Ammon's horn (tissue), 1 donor: Measurements from ENCODE around the gene KASH5.
"Not testable (repeated sequence)": the region's sequence is repeated elsewhere in the genome, so short reads cannot be mapped to it uniquely, and the experiment has no call there.

Source experiments
- DNase-seq: peaks from one replicate; pipeline ENCODE4 v3.0.0-alpha.2; 2016; ENCODE audit warnings: low spot score

The KASH5 gene

DNA sequence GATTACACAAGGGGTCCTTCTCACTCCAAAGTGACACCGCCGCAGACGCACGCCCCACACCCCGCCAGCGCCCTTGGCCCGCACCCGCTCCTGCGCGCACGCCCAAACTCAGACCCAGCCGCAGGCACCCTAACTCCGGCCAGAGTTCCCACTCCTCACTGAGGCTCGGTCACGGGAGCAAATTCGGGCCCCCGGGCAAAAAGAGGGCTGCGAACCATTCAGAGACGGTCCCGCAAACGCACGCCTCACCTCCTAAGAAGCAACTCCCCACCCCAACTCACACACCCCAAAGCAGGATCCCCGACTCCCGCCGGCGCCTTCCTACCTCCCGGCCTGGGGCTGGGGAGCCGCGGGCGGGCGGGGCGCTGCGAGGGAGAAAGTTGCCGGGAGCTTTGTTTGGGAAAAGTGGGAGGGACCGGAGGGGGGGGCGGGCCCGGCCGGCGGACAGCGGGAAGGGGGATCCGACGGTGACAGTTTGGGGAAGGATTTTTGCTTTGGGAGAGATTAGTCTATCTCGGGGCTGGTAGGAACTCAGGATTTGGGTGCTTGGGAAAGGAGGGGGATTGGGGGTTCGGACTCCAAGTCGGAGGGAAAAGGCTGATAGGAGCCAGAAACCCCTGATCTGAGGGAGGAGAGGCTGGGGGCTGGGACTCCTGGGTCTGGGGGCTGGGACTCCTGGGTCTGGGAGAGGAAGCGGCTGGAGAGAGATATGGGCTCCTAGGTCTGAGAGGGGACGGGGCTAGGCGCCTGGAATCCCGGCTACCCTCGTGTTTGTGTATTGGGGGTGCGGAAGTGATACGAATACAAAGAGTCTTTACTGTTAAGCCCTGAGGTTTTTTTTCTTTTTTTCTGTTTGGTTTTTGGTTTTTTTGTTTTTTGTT lies 25.8 kb upstream of the KASH5 start, which contains the start of gene TEAD2:
TEAD2 (minus strand) TSS at position 369 of the 881 bp plus-strand sequence. CDS start 2,341 bp downstream, outside the sequence.
- no peak for DNase-seq

DNA sequence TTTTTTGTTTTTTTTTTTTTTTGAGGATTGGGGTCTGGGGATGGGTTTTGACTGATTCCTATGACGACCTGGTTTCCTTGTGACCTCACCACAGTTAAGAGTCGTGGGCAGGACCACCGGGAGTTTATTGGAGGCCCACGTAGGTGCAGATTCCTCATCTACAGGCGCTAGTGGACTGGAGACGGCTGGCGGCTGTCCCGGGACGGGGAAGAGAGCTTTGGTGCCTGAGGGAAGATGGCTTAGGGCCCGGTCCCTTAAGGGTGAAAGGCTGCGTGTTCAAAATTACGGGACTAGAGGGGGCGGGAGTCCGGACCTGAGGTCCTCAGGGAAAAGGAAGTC lies 25.2 kb upstream of the KASH5 start:
- DNase-seq = no peak

- DNase-seq = peak; percentile 47
Measured at GRCh38 chr19:49363268-49364082, 24.6 kb upstream of the KASH5 start, which contains the start of gene DKKL1. TSS of gene DKKL1 (plus strand) at chr19:49363877. CDS start at chr19:49363999, 122 bp downstream.

GRCh38 chr19:49364083-49364737 lies 23.8 kb upstream of the KASH5 start:
- no peak for DNase-seq

DNA sequence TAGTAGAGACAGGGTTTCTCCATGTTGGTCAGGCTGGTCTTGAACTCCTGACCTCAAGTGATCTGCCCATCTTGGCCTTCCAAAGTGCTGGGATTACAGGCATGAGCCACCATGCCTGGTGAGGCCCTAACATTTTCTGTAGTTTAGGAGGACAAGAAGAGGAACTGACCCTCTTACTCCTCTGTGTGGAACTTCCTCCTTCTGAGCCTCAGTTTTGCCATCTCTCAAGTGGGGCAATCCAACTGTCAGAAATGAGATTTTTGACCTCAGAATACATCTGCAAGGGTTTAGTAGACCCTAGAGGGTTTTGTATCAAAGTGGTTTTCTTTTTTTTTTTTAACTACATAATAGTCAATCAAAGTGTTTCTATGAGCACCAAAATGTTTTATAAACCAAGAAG lies 21.9 kb upstream of the KASH5 start:
- DNase-seq = no peak

GRCh38 chr19:49368711-49369358 lies 19.2 kb upstream of the KASH5 start:
- DNase-seq = no peak

DNA sequence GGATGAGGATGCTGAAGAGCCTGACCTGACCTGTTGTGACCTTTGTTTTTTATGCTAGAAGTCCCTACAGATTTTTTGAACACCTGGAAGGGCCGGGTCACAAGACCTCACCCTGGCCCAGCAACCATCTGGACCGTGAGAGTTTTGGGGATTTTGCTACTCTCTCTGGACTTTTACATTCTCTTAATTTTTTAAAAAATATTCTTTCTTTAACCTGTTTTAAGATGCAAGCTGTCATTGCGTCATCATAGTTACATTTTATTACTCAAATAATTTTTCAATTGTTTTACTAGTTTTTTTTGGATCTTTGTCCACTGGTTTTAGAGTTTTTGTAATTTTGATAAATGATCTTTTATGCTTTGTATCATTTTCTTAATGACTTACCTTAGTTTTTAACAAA lies 16.9 kb upstream of the KASH5 start:
- DNase-seq = no peak

DNA sequence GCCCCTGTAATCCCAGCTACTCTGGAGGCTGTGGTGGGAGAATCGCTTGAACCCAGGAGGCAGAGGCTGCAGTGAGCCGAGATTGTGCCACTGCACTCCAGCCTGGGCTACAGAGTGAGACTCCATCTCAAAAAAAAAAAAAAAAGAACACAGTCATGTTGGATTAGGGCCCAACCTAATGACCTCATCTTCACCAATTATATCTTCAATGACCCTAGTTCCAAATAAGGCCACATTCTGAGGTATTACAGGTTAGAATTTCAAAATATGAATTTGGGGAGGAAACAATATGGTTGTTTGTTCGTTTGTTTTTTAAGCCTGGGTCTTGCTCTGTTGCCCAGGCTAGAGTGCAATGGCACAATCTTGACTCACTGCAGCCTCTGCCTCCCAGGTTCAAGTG lies 14.9 kb upstream of the KASH5 start:
- DNase-seq = not testable (repeated sequence)

- no peak for DNase-seq
Measured at GRCh38 chr19:49374665-49375434, 13.2 kb upstream of the KASH5 start.

DNA sequence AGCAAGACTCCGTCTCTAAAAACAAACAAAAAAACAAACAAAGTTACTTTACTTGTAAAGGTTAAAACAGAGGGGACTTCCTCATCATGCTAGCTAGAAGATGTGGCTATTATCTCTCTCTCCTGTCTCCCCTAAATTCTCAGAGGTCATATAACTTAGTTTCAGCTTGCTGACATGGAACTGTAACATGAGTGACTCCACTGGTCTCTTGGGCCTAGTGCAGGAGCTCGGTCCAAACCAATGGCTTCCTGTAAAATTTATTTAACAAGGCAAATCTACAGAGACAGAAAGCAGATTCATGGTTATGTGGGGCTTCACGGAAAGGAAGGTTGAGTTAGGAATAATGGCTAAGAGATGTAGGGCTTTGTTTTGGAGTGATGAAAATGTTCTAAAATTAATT lies 9.5 kb upstream of the KASH5 start:
- DNase-seq = no peak

DNA sequence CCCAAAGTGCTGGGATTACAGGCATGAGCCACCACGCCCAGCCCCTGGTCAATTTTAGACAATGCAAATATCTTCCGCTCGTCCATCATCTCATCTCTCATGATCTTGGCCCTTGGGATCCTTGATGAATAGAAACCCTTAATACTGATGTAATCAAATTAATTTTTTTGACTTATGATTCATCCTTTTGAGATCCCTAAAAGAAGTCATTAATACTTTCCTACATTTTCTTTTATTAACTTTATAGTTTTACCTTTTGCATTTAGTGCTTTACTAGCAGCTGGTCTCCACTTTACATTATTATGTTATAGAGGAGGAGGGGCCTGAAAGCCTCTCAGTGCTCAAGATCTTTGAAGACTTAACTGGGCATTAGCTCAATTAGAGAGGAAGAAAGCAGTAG lies 7.7 kb upstream of the KASH5 start:
- no peak for DNase-seq

DNA sequence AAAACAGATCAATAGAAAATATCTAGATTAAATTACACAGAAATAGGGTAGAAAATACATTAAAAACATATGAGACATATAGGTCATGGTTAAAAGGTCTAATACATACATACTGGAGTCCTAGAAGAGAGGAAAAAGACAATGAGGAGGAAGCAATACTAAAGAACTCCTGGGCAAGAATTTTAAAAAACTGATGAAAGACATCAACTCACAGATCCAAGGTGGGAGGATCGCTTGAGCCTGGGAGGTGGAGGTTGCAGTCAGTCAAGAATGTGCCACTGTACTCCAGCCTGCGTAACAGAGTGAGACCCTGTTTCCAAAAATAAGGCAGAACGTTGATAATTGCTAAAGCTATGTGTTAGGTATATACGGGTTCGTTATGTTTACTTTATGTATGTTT lies 5.4 kb upstream of the KASH5 start:
- no peak for DNase-seq

GRCh38 chr19:49383599-49383998 lies 4.5 kb upstream of the KASH5 start:
- no peak for DNase-seq

DNA sequence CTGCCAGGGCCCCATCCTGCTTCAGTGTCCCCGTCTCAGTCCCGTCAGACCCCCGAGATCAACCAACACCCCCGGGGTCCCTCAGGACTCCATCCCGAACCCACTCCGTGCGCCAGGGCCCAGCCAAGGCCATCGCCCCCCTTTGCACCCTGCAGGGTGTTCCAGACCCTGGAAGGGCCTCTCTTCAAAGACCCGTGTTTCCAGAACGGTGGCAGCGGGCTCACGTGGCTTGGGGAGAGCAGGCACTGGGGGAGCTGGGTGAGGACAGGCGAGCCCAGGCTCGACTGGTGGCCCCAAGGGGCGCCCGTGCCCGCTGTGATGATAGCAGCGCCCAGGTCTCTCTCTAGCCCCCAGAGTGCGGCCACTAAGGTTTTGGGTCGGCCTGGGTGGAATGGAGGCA lies 1.4 kb downstream of the KASH5 start:
- no peak for DNase-seq

- DNase-seq = no peak
Measured at GRCh38 chr19:49390131-49390928, 2.3 kb downstream of the KASH5 start.

DNA sequence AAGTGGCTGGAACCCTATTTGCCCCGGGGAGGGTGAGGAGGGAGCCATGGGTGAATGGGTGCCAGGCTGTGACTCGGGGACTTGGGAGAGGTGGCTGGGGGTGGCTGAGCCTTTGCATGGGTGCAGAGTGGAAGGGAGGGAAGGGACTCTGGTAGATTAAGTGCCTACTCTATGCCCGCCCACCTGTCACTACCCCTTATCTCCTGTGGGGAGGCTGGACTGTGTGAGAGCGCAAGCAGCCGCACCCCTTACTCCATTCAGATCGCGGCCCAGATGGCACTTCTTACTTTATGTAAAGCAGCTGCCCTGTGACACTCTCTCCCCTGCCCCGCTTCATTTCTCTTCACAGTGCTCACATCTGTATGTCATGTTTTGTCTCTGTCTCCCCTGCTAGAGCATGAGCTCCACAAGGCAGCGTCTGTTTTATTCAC lies 2.9 kb downstream of the KASH5 start:
- no peak for DNase-seq

DNA sequence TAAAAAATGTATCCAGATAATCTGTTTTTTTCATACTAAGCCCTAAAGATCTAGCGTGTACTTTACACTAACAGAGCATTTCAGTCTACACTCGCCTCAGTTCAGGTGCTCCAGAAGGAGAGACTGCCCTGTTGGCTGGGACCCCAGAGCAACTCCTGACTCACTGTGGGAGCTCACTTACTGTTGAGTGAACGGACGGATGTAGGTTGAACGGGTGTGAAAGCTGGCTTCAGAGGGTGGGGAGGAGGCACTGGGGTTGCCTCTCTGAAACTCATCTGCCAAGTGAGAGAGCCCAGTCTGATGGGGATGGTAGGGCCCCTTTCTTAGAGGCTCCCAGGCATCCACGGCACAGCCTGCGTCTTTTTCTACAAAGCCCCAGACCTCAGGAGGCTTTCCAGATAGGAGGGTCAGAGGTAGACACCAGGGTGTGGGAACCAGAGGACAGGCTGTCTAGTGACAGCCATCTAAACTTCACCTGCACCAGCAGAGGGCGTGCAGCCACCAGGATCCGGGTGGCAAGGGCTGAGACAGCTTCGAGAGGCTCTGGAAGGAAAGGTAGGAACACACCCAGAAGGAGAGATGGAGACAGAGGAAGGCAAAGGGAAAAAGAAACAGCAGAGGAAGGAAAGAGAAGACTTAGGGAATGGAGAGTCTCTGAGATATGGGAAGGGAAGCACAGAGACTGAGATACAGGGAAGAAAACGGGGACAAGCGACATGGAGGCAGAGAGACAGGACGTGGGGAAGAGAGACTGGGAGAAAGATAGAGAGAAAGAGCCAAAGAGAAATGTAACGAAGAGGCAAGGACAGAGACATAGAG lies 3.7 kb downstream of the KASH5 start:
- peak; percentile 85 for DNase-seq

DNA sequence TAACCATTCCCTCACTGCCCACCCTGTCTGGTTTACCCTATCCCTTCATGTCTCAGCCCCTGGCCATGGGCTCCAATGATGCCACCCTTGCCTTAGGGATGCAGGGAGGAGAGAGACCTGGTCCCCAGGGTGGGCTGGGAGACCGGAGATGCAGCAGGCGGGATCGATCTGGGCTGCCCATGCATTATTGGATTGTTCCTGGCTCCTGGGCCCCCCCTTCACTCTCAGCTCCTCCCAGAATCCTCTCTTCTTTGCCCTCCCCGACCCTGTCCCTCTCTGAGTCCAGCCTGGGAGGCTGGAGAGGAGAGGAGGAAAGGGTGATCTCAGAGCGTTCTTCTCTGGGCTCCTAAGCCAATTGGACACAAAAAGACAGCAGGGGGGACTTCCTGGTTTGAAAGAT lies 5.8 kb downstream of the KASH5 start:
- no peak for DNase-seq
